Nephron progenitor cell (in vitro differentiated cells): Measurements from ENCODE around the gene KCNT1.

Experiments used
- DNase-seq: peaks from one replicate; pipeline ENCODE4 v3.0.0; 2021
- H3K27ac Mint-ChIP-seq: 2 replicates; pipeline ENCODE4 v1.8.0; 2021; ENCODE audit warnings: mild to moderate bottlenecking, moderate library complexity, mixed read lengths
- H3K27me3 Mint-ChIP-seq: 2 replicates; pipeline ENCODE4 v1.8.0; 2021; ENCODE audit warnings: mild to moderate bottlenecking, low read depth, mixed read lengths; ENCODE audit not compliant: poor library complexity
- H3K36me3 Mint-ChIP-seq: 2 replicates; pipeline ENCODE4 v1.8.0; 2021; ENCODE audit warnings: low read depth, mixed read lengths
- H3K4me1 Mint-ChIP-seq: 2 replicates; pipeline ENCODE4 v1.8.0; 2021; ENCODE audit warnings: mixed read lengths
- H3K4me3 Mint-ChIP-seq: 2 replicates; pipeline ENCODE4 v1.8.0; 2021; ENCODE audit warnings: mild to moderate bottlenecking, moderate library complexity, mixed read lengths
- H3K9me3 Mint-ChIP-seq: 2 replicates; pipeline ENCODE4 v1.8.0; 2021; ENCODE audit warnings: mild to moderate bottlenecking, moderate library complexity, mixed read lengths
- TF ChIP-seq, protein P1 (sequence below): fragments of 200-600 bp; sonication (generic); IDR thresholded peaks from 2 replicates; pipeline ENCODE4 v1.5.0; 2021; ENCODE audit warnings: antibody characterized with exemption

KCNT1 gene

GRCh38 chr9:135739271-135740220 is 37.6 kb downstream of the KCNT1 start:
- Mint-ChIP-seq H3K36me3 (no peaks in the 10 kb centered on the region), H3K4me3 (no peak overlapping the region), H3K4me1 (no peaks in the 10 kb centered on the region), H3K27me3 (peaks cover 45% of the 10 kb centered on the region), H3K27ac (no peak overlapping the region), H3K9me3 (peaks cover under 1% of the 10 kb centered on the region)
- TF ChIP-seq, protein P1, sequence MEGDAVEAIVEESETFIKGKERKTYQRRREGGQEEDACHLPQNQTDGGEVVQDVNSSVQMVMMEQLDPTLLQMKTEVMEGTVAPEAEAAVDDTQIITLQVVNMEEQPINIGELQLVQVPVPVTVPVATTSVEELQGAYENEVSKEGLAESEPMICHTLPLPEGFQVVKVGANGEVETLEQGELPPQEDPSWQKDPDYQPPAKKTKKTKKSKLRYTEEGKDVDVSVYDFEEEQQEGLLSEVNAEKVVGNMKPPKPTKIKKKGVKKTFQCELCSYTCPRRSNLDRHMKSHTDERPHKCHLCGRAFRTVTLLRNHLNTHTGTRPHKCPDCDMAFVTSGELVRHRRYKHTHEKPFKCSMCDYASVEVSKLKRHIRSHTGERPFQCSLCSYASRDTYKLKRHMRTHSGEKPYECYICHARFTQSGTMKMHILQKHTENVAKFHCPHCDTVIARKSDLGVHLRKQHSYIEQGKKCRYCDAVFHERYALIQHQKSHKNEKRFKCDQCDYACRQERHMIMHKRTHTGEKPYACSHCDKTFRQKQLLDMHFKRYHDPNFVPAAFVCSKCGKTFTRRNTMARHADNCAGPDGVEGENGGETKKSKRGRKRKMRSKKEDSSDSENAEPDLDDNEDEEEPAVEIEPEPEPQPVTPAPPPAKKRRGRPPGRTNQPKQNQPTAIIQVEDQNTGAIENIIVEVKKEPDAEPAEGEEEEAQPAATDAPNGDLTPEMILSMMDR, result no peak
- no peak for DNase-seq

DNA sequence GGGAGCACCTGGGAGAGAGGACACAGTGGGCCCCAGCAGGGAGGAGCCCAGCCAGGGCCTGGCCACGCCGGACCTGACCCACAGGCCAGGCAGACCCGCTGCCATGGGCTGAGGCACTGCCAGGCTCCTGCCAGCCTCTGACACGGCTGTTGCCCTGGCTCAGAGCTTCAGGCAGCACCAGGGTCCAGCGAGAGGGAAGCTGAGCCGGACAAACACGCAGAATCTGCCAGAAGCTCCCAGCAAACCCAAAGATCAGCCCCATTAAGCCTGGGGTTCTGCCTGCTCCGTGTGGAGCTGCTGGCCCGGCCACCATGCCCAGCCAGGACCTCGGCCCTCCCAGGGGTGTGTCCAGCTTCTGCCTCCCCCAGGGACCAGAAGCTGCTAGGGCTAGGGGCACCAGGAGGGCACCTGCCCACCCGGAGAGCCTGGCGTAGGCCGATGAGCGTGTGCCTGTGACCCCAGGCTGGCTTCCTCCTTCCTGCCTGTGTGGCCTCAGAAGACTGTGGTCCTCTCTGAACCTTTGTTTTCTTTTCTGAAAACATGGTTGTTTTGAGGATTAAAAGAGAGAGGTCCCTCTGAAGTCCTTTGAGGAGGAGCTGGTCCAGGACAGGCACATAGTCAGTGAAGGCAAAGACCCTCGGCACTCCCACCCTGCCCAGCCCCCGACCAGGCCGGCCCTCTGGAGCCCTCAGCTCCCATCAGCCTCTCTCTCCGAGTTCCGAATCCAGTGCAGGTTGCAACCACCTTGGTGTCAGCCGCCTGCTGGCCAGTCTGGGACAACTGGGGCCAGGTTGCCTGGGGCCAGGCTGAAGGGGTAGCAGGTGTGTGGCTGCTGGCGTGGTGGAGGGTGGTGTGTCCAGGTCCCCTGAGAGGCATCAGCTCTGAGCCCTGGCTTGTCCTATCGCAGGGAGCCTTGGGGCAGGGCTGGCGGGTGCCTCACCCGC is 39.6 kb downstream of the KCNT1 start:
- Mint-ChIP-seq H3K27me3 (peaks cover 29% of the 10 kb centered on the region), H3K4me3 (no peak overlapping the region), H3K4me1 (no peaks in the 10 kb centered on the region), H3K27ac (no peak overlapping the region), H3K9me3 (no peaks in the 10 kb centered on the region), H3K36me3 (no peaks in the 10 kb centered on the region)
- DNase-seq, result no peak
- TF ChIP-seq, protein P1, result no peak

GRCh38 chr9:135743021-135743420 is 41.0 kb downstream of the KCNT1 start:
- Mint-ChIP-seq H3K9me3 (no peaks in the 10 kb centered on the region), H3K27ac (no peak overlapping the region), H3K27me3 (peaks cover 23% of the 10 kb centered on the region), H3K36me3 (no peaks in the 10 kb centered on the region), H3K4me3 (no peak overlapping the region), H3K4me1 (no peaks in the 10 kb centered on the region)
- no peak for DNase-seq
- TF ChIP-seq, protein P1, result no peak

GRCh38 chr9:135743546-135744332 is 41.8 kb downstream of the KCNT1 start:
- Mint-ChIP-seq H3K4me1 (no peaks in the 10 kb centered on the region), H3K27ac (no peak overlapping the region), H3K36me3 (no peaks in the 10 kb centered on the region), H3K9me3 (no peaks in the 10 kb centered on the region), H3K4me3 (no peak overlapping the region), H3K27me3 (peaks cover 17% of the 10 kb centered on the region)
- no peak for DNase-seq
- TF ChIP-seq, protein P1, result no peak

DNA sequence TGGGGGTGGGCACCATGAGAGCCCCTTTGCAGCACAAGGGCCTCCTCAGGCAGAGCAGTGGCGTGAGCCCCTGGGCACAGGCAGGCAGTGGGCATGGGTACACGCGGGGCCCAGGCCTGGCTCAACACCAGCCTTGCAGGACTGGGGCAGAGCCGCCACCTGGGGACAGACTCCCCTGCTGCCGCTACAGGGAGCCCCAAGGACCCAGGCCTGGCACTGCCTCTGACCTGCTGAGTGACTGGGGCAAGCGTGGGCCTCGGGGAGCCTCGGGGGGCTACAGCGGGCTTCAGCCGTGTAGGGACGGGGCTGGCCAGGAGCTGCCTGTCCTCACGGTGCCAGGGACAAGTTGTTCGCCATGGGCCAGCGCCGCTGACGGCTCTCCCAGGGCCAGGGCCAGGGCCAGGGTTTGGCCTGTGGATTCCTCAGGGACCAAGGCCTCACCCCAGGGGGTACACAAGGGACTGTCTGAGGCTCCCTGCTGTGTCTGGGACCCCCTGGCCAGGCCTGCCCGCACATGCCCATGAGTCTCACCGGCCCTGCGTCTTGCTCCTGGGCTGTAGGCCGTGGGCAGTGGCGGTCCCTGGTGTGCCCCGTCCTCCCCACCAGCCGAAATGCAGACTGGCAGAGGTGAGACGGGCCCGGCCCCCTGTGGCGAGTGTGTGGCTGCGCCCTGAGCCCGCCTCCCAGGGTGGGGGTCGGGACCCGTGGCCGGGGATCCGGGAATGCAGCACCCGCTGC is 42.5 kb downstream of the KCNT1 start:
- no peaks in the 10 kb centered on the region for H3K9me3 Mint-ChIP-seq
- no peaks in the 10 kb centered on the region for H3K36me3 Mint-ChIP-seq
- H3K27me3 Mint-ChIP-seq, result peaks cover 14% of the 10 kb centered on the region
- H3K4me3 Mint-ChIP-seq, result no peak overlapping the region
- no peak for DNase-seq
- no peak overlapping the region for H3K27ac Mint-ChIP-seq
- TF ChIP-seq, protein P1, result no peak
- no peaks in the 10 kb centered on the region for H3K4me1 Mint-ChIP-seq
